Urothelium cell line (cell line): ENCODE data around the gene LPP.

ENCODE experiments used
- DNase-seq: peaks from one replicate; pipeline ENCODE4 v3.0.0; 2011; ENCODE audit warnings: low spot score, mixed read lengths
- FAIRE-seq: peaks from 2 replicates; lab custom pipeline; 2011; peaks lifted over from hg19 to GRCh38; lab: Jason Lieb, UNC

The LPP gene

GRCh38 chr3:188168648-188169047, 14.7 kb downstream of the LPP start:
- FAIRE-seq, result no peak
- DNase-seq, result no peak

GRCh38 chr3:188169830-188170455, 16.0 kb downstream of the LPP start:
- FAIRE-seq (no peak), DNase-seq (no peak)

- no peak for DNase-seq
- FAIRE-seq, result no peak
These were observed 16.8 kb downstream of the LPP start for GRCh38 chr3:188170461-188171459.

DNA sequence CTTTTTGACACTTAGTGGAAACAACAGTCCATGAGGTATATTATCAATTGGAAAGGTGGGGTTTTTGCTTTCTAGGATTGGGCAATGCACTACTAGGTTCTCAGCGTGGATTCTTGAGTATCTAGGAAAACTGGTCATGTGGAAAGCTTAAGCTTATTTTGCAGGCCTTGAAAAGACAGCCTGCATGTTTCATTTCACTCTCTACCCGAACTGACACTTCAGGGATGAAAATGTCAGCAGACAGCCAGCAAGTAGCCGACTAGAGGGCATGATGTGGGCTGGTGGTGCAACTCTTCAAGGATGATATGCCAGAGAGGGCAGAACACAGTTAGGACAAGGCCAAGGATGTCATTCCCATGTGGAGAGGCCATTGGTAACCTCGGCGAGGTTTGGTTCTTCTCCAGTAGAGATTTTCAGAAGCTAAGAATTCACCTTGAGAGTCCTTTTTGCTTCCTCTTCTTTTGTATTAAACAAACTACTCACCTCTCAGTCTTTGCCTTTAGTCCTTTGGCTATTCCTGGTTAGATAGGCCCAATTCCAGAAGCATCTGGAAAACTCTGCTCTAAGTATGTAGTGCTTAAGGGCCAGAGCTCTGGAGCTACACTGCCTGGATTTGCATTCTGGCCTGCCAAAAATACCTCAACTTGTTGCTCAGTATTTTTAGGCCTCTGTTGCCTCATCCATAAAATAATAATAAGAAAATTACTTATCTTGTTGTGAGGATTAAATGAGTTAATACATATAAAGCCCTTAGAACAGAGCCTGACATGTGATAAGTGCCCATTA, 17.9 kb downstream of the LPP start:
- no peak for FAIRE-seq
- no peak for DNase-seq

DNA sequence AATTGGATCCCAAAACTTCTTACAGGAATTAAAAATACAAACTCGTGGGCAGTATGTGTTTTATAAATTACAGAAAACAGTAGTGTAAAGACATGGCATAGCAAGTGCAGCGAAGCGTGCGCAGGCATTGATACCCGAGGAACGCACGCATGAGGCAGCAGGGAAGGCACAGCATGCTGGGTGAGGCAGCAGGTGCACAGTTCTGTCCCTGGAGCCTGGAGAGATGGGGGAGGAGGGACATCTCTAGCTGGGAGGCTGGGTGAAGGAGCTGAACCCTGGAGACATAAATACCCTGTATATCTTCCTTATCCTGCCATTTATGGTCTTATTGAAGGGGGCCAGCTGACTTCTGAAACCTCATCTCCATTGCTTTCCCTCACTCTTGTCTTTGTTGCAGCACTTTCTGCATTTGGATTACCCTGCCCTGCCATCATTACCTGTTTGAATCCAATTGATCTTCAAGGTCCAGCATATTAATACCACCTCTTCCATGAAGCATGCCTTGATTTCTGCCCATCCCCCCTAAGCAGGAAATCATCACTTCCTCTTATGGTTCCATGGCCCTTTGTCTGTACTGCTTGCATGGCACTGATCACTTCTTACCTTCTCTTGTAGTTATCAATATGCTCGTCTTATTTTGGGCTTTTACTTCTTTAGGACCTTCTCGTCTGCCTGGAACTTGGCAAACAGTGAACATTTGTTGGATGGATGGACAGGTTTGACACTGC, 20.5 kb downstream of the LPP start:
- FAIRE-seq (no peak), DNase-seq (no peak)

- FAIRE-seq, result no peak
- no peak for DNase-seq
These were observed 22.5 kb downstream of the LPP start for GRCh38 chr3:188176476-188176875.

DNA sequence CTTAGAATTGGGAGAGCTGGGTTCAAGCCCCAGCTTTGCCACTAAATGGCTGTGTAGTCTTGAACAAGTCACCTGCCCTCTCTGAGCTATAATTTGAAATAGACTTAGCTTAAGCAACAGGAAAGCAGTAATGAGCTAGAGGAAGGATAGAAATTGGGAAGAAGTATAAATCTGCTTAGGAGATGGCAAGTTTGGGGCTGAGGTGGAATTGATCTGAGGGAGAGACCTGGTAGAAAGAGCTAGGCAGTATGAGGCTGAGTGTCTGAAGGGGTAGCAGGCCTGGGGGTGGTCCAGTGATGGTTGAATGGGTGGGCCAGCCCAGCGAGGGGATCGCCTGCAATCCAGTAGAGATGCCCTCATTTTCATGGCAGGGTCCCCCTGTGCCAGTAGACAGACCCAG, 22.9 kb downstream of the LPP start:
- DNase-seq, result no peak

DNA sequence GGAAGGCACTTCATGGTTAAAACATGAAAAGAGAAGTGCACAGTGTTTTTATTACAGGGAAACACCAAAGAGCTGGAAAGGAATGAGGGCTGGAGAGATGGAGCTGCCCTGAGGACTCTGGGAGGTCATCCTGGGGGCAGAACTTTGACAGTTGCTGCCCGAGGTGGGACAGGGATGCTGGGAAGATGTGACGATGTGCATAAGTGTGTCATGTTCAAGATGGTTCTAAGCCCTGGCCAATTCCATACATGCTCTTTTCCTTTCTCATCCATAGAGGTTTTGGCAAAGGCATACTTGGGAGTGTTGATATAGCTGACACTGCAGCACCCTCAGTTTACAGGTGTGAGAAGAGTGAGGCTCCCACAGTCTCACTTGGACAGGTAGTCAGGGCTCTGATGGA, 23.8 kb downstream of the LPP start:
- no peak for DNase-seq
- FAIRE-seq, result no peak

More for the DNA sequence above, 22.9 kb downstream of the LPP start:
- FAIRE-seq, result no peak

DNA sequence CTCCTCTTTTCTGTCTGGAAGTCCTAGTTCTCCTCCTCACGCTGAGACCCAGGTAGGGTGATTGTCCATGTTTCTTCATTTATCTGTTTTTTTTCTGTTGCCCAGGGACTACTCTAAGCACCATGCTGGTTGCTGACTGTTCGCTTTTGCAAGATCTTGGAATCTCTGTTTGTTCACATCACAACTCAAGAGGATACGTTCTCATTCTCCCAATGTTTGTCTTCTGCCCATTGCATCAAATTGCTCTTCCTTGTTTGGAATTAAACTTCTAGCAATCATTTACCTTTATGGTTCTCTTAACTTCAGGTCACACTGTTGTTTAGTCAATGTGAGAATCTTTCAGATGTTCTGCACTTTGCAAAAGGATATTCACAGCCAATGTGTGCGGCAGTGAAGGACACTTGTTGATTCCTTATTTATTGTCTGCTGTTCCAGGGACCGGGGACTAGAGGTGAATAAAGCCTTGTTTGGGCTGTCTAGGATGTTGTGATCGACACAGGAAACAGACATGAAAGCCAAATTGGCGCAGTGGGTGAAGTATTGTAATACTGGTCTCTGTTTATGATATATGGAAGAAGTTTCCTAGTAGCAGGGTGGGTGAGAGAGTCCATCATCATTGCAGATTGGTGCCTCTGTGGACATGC, 24.5 kb downstream of the LPP start:
- FAIRE-seq (no peak), DNase-seq (no peak)

DNA sequence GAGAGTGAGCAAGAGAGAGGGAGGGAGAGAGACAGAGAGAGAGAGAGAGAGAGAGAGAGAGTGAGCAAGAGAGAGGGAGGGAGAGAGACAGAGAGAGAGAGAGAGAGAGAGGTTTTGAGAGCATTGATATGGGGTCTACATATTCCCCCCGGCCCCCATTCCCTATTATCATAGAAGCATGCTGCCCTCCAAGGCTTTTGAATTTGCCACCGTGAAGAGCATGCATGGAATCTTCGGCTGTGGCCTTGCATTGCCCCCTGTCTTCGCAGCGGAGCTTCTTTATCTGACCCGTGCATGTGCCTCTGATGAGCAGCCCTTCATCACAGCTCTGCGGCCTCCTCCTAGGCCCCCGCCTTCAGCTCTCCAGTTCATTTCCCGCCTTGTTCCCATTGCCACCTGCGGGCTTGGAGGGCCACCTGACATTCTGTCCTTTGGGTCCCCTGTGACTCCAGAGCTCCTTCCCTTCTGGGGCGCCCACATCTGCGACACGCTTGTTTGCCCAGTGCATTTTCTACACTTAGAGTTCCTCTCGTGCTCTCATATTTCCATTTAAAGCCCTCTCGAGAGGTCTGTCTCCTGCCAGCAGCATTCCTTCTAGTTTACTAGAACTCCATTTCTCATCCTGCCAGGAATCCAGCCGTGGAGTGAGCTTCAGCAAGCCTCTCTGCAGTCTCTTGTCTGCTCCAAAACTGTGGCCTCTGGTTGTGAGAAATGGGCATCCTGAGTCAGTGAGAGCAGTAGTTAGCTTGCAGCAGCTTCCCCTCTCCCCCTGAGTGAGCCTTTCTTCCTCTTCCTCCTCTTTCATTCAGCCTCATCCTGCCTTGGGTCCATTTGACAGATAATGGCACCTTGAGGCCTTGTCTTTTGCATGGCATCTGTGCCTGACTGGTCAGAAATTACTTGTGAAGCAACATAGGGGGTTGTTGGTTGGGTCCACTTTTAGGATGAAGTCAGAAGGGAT, 25.3 kb downstream of the LPP start:
- DNase-seq (no peak), FAIRE-seq (no peak)

GRCh38 chr3:188180114-188180513, 26.2 kb downstream of the LPP start:
- DNase-seq (no peak), FAIRE-seq (no peak)

DNA sequence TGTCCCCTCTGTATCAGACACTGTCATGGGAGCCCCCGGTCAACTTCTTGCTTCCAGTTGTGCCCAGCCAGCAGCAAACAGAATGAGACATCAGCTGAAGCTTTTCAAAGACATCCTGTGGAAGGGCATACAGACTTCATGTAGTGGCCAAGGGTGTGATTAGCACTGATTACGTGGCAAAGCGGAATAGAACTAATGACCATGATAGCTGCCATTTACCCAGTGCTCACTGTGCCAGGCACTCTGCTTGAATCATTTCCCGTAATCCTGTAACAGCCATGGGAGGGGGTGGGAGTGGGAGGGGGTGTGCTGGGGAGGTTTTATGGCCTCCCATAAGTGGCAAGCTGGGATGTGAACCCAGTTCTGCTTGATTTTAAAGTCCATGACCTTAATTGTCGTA, 29.5 kb downstream of the LPP start:
- no peak for DNase-seq
- FAIRE-seq, result no peak

DNA sequence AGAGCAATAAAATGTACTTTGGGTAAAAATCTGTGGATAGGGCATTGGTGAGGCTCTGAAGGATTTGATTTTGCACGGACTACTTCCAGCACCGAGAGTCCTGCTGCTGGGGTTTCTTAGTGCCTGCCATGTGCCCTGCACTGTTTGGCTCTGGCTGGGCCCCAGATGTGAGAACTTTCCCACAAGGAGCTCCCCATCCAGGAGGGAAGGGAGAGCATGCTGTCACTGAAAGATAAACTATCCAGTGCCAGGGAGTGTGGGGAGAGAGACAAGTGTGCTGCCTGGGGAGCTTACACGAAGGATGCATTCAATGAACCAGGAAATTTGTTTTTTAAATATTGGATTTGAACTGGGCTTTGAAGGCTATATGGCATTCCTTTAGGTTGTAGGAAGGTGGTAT, 30.2 kb downstream of the LPP start:
- DNase-seq (no peak), FAIRE-seq (no peak)

- no peak for FAIRE-seq
- no peak for DNase-seq
These were observed 30.7 kb downstream of the LPP start for GRCh38 chr3:188184649-188185048.

DNA sequence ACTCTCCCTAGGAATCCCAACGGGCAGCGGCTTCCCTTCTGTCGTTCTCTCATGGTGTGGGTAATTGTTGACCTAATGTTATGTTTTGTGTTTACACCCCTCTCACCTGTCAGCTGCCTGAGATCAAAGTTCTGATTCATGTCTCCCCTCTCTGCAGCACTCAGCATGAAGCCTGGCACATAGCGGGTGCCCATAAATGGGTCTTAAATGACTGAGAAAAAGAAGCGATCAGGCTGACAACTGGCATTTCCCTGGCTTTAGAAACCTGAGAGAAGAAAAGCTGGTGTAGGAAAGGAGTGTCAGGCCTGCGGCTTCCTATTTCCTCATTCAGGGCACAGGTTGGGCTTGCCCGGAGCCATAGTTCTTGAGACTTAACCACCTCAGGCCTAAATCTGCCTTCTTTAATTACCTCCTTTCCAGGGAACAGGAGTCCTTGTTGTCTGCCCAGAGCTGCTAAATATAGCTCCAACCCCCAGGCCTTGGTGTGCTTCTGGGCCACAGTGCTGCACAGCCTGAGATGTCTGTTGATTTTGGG, 31.8 kb downstream of the LPP start:
- no peak for DNase-seq
- no peak for FAIRE-seq

- no peak for FAIRE-seq
- DNase-seq, result no peak
These were observed 33.1 kb downstream of the LPP start for GRCh38 chr3:188187053-188187452.

- FAIRE-seq (no peak), DNase-seq (no peak)
These were observed 35.0 kb downstream of the LPP start for GRCh38 chr3:188188911-188189310.

DNA sequence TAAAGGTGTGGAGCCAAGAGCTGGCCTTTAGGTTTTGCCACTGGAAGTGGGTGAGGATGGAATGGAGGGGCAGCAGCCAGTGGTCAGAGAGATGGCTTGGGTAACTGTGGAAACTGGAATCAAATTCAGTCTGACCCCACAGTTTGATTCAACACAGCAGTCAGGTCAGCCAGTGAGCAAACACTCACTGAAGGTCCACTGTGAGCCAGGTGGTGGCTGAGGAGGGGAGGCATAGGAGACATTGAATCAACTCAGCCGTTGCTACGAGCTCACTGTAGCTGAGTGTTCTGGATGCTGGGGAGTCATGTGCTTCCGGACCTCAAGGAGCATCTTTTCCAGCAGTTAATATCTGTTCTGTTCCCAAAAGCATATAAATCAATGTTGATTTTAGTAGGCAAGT, 37.5 kb downstream of the LPP start:
- DNase-seq (no peak), FAIRE-seq (no peak)

DNA sequence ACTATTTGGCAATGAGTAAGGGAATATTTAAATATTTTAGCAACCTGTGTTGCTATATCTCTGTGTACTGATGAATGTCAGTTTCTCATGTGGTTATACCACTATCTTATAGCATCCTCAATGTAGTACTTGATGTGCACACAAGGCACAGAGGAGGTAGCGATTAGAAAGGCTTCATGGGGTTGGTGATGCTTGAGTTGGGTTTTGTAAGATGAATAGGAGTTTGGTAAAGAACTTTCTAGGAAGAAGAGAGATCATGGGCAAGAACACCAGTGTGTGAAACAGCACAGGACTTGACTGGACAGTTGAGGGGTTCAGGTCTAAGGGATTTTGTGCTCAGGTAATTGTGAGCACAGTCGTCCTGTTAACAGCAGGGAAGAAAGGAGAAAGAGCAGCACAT, 38.1 kb downstream of the LPP start:
- FAIRE-seq (no peak), DNase-seq (no peak)
